Measurements from ENCODE around the gene ENOX2.
"Not testable (repeated sequence)": the region's sequence is repeated elsewhere in the genome, so short reads cannot be mapped to it uniquely, and the experiment has no call there.

ENOX2 gene, protein sequence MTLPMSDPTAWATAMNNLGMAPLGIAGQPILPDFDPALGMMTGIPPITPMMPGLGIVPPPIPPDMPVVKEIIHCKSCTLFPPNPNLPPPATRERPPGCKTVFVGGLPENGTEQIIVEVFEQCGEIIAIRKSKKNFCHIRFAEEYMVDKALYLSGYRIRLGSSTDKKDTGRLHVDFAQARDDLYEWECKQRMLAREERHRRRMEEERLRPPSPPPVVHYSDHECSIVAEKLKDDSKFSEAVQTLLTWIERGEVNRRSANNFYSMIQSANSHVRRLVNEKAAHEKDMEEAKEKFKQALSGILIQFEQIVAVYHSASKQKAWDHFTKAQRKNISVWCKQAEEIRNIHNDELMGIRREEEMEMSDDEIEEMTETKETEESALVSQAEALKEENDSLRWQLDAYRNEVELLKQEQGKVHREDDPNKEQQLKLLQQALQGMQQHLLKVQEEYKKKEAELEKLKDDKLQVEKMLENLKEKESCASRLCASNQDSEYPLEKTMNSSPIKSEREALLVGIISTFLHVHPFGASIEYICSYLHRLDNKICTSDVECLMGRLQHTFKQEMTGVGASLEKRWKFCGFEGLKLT

DNA sequence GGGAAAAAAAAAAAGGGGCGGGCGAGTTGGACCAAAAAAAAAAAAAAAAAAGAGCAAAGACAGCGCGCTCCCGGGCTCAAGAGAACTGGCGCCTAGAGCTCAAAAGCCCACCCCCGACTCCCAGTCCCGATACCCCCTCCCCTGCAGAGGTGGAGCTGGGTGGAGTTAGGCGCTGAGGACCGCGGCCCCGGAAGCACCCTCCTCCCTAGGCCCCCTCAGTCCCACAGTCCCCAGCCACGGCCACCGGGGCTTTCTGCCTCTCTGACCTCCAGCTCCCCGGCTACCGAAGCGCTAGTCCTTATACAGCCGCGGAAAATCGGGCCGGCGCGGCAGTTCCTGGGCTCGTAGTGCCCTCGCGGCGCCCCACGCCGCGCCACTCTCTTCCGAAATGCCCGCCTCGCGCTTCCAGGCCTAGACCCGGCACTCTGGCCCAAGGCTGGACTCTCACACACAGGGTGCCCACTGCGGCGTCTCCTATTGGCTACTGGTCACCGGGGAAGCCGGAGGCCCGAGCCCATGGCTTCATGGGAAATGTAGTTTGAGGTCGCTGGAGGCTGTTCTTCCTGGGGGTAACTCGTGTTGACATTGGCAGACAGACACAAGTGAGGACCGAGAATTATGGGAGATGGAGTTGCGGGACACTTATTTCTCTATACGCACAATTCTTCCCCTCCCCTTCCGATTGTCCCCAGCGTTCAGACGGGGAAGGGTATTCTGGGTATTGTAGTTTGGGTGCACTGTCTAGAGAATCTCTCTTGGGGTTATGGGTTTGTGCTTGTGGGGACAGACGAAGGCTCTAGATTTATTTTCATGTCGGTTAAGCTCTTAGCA lies at the start of gene ENOX2:
ENOX2 (minus strand) TSS at position 427 of the 831 bp plus-strand sequence. CDS start 199,993 bp downstream, outside the sequence.
- peak; percentile 73 for DNase-seq (ENCODE audit: low read depth)

DNA sequence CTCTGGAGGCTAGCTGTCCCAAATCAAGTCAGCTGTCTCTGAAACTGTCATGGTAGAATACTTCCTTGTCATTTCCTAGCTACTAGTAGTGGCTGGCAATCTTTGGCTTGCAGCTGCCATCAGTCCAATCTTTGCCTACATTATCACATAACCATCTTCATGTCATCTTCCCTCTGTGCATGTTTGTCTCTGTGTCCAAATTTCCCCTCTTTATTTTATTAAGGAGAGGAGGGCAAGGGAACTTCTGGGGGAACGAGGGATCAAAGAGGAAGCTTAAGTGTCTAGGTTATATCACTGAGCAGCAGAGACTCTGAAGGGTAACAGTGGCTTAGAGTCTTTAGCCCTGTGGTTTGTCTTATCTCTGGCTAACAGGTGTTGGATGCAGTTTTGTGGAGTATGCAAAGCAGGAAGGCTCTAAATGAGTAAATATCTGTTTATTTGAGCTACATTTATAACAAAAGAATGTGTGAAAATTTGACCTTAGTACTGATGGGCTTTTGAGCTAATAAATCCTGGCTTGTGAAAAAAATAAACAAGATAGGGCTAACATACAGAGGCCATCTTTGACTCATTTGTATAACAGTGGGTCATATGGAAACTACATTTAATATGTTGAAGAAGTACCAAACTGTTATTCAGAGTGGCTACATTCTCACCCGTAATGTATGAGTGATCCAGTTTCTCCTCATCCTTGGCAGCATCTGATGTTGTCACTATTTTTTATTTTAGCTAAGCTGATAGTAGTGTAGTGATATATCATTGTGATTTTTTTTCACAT lies 49.4 kb upstream of the ENOX2 start:
- DNase-seq (ENCODE audit: low read depth) = no peak

DNA sequence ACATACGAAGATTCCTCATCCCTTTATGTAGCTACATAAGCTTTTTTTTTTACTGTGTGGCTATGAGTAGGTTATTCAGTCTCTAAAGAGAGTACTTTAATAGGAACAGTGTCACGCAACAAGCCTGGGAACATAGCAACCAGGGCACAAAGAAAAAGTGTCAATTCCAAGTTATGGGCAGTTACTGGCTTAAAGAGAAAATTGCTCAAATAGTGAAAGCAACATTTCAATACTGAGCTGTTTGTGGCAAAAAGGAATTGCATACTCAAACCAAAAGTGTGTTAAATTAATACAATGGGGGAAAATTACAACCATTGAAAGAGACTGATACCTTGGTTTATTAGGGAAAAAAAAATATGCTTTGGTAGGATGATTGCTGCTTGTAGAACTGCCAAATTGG lies 41.2 kb upstream of the ENOX2 start:
- no peak for DNase-seq (ENCODE audit: low read depth)

DNA sequence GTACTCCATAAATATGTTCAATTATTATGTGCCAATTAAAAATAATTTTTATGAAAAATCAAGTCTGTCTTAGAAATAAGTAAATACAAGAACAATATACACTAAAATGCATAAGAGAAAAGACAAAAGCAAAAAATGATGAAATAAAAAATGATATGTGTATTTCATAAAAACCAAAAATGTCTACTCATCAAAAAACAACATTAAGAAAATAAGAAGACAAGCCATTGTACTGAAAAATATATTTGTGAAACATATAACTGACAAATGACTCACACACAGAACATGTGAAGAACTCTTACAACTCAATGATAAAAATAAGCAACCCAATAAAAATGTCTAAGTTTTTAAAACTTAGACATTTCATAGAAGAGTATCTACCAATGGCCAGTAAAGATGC lies 34.1 kb upstream of the ENOX2 start:
- DNase-seq (ENCODE audit: low read depth) = no peak

DNA sequence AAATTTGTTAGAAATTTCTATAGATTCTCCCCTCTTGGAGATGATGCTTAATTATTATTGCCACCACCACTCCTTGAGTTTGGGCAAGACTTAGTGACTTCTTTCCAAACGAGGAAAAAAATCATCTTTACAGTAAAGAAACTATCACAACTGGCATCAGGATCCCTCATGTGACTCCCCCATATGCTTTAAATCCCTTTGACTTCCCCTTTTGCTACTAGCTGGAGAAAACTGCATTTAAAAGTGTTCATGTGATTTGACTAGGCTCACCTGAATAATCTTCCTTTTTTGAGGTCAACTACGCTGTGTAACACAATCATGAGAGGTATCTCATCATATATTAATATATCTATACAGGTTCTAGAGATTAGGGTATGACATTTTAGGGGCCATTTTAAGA lies 30.3 kb upstream of the ENOX2 start:
- DNase-seq (ENCODE audit: low read depth) = no peak

DNA sequence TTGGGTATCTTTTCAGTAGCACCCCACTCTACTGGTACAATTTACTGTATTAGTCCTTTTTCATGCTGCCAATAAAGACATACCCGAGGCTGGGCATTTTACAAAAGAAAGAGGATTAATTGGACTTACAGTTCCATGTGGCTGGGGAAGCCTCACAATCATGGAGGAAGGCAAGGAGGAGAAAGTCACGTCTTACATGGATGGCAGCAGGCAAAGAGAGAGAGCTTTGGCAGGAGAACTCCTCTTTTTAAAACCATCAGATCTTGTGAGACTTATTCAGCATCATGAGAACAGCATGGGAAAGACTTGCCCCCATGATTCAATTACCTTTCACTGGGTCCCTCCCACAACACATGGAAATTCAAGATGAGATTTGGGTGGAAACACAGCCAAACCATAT lies 17.4 kb upstream of the ENOX2 start:
- DNase-seq (ENCODE audit: low read depth) = not testable (repeated sequence)

DNA sequence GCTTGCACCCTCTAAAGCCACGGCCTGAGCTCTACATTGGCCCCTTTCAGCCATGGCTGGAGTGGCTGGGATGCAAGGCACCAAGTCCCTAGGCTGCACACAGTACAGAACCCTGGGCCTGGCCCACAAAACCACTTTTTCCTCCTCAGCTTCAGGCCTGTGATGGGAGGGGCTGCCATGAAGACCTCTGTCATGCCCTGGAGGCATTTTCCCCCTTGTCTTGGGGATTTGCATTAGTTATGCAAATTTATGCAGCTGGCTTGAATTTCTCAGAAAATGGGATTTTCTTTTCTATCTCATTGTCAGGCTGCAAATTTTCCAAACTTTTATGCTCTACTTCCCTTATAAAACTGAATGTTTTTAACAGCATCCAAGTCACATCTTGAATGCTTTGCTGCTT lies 16.7 kb upstream of the ENOX2 start:
- DNase-seq (ENCODE audit: low read depth) = not testable (repeated sequence)

DNA sequence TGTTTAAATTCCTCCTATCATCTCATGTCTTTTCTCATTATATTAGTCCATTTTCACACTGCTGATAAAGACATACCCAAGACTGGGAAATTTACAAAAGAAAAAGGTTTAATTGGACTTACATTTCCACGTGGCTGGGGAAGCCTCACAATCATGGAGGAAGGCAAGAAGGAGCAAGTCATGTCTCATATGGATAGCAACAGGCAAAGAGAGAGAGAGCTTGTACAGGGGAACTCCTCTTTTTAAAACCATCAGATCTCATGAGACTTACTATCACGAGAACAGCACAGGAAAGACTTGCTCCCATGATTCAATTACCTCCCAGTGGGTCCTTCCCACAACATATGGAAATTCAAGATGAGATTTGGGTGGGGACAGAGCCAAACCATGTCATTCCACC lies 15.5 kb upstream of the ENOX2 start:
- not testable (repeated sequence) for DNase-seq (ENCODE audit: low read depth)

DNA sequence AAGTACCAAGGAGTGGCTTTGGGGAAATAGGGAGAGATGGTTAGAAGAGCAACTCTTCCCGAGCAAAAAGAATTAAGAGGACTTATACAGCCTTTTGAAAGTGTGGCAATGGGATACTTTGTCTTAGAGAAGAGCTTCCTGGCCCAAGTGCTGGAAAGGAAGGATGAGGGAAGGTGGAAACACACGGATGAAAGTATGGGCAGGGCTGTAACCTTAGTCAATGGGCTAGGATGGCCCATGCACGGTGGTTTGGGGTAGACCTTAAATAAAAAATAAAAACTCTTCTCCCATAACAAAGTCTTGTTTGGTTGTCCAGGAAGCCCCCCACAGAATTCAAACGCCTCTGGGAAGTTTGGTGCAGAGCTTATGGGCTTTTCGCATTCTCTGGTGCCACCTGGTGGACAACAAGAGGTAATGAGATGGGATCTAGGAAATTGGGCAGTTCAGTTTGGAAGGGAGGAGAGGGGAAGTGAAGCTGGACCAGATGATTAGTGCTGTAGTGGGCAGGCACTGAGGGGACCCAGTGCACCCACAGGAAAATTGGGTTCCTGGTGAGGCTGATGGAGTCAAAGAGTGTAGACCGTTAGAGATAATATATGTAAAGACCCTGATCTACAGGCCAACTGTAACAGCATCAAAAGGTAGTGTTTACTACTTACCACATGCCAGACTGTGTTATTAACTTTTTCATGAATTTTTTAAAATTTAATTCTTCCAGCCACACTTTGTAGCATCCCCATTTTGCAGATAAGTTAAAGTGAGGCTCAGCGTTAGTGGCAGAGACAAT lies 13.8 kb upstream of the ENOX2 start:
- peak; percentile 19 for DNase-seq (ENCODE audit: low read depth)

DNA sequence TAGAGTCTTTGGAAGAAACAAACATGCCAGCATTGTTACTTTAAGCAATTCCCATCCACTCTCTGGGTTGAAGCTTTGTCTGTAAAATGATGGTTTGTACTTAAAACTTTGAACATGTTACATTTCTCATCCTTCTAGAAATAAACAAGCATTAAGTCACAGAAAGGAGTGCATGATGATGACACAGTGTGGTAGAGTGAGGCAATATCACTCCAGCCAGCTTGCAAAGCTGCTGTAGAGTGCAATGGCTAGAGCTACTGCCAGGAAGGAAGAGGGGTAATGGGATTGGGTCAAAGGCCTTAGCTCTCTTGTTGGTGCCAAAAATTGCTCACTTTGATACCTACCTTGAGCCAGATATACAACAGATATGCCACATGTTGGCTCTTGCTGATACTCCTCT lies 12.3 kb upstream of the ENOX2 start:
- no peak for DNase-seq (ENCODE audit: low read depth)

DNA sequence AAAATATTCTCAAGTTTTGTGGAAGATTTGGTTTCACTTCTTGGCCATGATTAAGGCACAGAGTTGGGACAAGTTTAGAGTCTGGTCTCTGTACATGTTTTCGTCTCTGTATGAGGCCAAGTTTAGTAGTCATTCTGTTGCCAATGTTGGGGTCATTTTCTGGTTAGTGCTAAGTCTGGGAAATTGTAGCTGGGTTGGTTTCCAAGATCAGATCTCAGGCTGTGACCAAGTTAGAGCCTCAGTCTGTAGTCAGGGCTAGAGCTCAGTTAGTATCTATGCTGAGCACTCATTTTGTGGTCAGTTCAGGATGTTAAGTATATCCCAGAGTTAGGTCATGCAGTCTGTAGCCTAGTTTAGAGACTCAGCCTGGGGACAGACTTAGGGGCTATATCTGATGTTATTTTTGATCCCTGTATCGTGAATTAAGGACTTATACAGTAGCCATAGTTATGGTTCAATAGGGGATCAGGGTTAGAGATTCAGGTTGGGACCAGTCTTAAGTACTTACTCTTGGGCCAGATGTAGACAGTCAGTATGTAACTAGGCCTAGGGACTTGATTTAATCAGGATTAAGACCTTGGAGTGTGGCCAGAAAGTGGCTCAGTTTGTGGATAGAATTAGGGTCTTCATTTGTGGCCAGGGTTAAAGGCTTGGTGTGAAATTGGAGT lies 6.6 kb upstream of the ENOX2 start:
- no peak for DNase-seq (ENCODE audit: low read depth)

DNA sequence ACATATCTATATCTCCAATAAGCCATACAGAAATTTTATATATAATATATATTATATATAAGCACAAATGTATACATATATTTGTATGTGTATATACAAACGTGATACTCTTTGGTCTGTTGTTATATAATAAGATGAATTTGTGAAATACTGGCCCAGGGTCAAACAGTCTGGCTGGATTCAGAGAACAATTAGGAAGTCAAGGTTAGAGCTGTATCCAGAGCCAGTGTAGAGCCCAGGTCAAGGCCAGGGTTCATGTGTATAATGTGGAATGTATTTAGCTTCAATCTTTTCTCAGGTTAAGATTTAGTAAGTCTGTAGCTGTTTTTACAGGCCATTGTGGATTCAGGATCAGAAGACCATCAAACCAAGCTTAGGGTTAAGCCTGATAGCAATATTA lies 3.8 kb upstream of the ENOX2 start:
- DNase-seq (ENCODE audit: low read depth) = no peak

DNA sequence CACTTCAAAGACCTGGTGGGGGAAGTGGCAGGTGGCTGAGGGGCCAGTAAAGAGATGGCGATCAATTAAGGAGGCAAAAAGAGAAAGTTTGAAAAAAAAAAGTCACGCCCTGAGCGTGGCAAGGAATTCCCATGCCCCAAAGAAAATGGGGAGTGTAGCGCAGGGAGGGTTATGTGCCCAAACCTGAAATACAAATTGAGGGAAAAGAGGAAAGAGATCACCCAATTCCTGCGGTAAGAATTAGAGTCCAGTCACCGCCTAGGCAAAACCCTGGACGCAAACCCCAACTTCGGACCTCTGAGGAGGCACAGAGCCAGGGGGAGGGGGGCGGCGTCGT lies 595 bp downstream of the ENOX2 start:
- DNase-seq (ENCODE audit: low read depth) = no peak

DNA sequence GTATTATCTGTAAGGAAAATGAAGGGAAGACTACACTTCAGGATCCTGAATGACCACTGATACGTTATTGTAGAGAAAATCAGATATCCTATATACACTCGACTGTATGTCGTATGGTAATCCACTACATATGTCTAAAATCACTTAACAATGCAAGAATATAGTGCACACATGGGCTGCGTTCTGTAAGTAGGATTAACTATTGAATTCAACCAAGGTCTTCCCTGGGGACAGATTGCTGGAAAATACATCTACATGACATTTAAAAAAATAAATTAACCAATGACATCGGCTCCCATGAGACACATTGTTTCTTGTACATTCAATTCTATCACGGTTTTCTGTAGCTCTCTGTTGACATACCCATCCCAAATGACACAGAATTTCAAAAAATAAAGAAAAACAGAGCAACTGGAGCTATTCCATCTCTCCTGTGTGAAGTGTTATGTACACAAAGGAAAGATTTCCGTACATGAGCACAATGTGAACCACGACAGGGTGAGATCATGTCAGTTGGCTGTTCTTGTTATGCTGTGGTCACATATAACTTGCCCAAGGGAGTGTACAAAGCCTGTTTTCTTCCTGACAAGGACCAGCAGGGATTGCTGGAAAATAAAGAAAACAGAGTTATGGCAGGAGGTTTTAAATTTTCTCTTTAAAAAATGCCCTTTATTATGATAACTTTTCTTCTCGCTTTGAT lies 6.1 kb downstream of the ENOX2 start:
- no peak for DNase-seq (ENCODE audit: low read depth)

DNA sequence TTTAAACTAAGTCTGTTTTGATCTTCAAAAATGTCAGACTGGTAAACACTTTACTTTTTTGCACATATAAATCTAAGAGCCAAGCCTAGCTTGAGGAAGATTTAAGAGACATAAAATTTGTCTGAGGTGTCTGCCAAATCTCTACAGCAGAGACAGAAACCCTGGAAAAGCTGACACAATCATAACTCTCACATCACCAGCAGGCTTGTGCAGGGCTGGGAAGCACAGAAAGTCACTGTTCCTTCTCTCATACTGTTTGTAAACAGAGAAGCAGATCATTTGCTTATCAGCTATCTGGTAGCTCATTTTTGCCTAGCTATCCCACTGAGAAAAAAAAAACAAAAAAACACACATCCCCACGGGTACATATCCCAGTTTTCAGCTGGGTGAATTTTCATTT lies 7.0 kb downstream of the ENOX2 start:
- no peak for DNase-seq (ENCODE audit: low read depth)

DNA sequence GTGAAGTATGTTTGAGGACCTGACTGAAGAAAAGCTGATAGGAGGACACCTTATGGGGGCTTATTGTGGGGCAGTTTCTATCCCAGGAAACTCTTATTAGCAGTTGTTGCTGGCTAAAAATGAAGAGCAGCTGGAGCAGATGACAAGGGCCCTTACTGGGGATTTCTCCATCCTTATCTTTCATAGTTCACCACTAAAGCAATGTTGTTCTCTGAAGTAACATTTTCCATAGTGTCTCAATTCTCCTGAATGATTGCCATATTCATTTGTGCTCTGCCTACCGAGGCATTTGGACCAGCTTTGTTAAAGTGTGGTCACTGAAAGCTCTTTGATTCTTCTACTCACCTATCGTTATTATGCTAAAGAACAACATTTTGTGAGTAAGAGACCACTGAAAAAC lies 7.7 kb downstream of the ENOX2 start:
- DNase-seq (ENCODE audit: low read depth) = no peak

DNA sequence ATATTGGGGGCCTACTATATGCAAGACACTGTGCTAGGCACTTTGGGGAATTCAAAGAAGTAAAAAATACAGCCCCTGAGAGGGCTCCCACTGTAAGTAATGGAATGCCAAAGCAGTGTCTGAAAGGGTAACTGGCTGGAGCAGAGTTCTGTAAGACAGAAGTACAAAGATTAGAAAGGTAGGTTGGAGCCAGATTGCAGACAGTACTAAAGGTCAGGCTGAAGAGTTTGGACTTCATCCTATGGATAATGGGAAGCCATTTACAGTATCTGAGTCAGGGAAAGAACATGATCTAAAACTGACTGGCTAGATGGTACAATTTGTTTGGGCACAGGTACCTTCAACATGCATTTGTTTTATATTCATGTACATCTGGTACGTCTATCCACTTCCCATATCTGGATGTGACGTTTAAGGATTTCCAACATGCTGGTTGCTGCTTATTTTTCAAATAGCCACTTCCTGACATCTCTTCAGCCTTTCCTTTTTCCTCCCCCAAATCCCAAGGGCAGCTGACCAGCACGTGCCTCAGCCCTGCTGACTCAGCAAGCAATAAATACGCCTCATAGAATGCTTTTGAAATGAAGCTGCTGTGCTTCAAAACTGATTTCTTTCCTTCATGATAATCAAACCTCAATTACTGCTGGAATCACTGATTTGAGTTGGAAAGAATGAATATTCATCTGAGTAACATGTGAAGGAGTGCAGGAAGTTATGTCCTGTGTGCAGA lies 9.5 kb downstream of the ENOX2 start:
- DNase-seq (ENCODE audit: low read depth) = no peak

DNA sequence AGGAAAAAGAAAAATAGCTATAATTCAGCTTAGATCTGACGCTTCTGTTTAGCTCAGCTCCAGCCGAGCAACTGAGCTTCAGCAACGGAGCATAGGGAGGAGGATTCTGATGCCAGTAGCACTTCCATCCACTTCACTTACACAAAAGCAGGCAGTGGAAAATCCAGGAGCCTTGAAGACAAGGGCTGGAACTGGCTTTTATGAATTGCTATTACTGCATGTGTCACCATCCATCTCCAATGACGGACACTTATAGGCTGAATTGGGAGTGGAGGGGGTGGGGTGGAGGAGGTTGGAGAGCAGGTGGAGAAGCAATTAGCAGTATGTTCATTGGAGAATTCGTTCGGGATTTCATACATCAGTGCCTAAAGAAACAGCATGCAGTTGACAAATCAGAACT lies 15.6 kb downstream of the ENOX2 start:
- no peak for DNase-seq (ENCODE audit: low read depth)

DNA sequence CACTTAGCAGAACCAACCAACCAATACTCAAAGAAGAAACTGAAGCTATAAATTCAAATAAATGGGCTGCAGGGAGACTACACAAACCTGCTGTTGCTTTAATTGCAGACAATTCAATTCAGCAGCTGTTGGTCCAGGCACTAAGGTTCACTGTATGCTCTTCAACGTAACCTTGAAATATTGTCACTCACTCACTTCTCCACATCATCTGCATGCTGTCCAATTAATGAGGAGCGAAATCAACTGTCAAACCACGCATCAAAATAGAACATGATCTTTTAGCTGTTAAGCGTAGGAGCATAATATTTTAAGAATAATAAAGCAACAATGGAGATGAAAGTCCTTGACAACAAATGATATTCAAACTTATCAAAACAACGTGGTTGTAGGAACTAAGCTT lies 17.0 kb downstream of the ENOX2 start:
- no peak for DNase-seq (ENCODE audit: low read depth)

DNA sequence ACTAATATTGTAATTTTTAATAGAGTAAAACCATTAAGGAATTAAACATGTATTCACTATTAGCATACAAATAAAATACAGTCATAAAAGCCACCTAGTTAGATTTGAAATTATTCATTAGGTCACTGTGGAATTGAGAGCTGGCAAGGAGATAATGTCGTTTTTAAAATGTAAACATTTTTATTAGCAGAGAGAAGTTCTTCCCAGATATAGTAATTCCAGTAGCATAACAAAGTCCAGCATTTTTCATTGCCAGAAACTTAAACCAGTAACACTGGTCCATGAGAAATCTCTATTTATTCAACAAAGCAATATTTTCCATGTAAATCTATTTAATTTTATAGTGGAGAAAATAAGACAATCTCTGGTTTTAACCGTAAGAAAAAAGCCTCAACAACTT lies 17.5 kb downstream of the ENOX2 start:
- DNase-seq (ENCODE audit: low read depth) = no peak
